Mesendoderm (in vitro differentiated cells): ENCODE data around the gene PKP2.

Experiments used
- DNase-seq: peaks from one replicate; pipeline ENCODE4 v3.0.0; 2013
- H2AK5ac ChIP-seq: 2 replicates; pipeline ENCODE4 v1.6.1; 2013; ENCODE audit warnings: low read length, inconsistent platforms
- H2BK120ac ChIP-seq: 2 replicates; pipeline ENCODE4 v1.6.1; 2013; ENCODE audit warnings: low read depth, mild to moderate bottlenecking, low read length, moderate library complexity, mixed read lengths
- H2BK15ac ChIP-seq: replicated peaks from 2 replicates; pipeline ENCODE4 v1.6.1; 2013; ENCODE audit warnings: low read depth, mild to moderate bottlenecking, moderate library complexity
- H2BK5ac ChIP-seq: 2 replicates; pipeline ENCODE4 v1.6.1; 2013; ENCODE audit warnings: low read length, inconsistent platforms
- H3K18ac ChIP-seq: 2 replicates; pipeline ENCODE4 v1.6.1; 2013; ENCODE audit warnings: mild to moderate bottlenecking, low read length, mixed read lengths
- H3K23ac ChIP-seq: one replicate; pipeline ENCODE4 v1.6.1; 2013; ENCODE audit warnings: low read length
- H3K27ac ChIP-seq: 2 replicates; pipeline ENCODE4 v1.5.1; 2013; ENCODE audit warnings: low read depth, mild to moderate bottlenecking, inconsistent platforms, low read length, moderate library complexity
- H3K27me3 ChIP-seq: 2 replicates; pipeline ENCODE4 v1.6.1; 2013; ENCODE audit warnings: low read length, control low read depth, mild to moderate bottlenecking, inconsistent platforms; ENCODE audit not compliant: insufficient read depth, poor library complexity
- H3K36me3 ChIP-seq: 2 replicates; pipeline ENCODE4 v1.6.1; 2013; ENCODE audit warnings: low read length, inconsistent platforms; ENCODE audit not compliant: control insufficient read depth, insufficient read depth
- H3K4ac ChIP-seq: one replicate; pipeline ENCODE4 v1.6.1; 2013; ENCODE audit warnings: low read depth, mild to moderate bottlenecking, low read length, moderate library complexity
- H3K4me1 ChIP-seq: 2 replicates; pipeline ENCODE4 v1.6.1; 2013; ENCODE audit warnings: low read depth, low read length, inconsistent platforms; ENCODE audit not compliant: control insufficient read depth
- H3K4me2 ChIP-seq: 2 replicates; pipeline ENCODE4 v1.6.1; 2013; ENCODE audit warnings: low read length
- H3K4me3 ChIP-seq: 2 replicates; pipeline ENCODE4 v1.5.1; 2013; ENCODE audit warnings: mild to moderate bottlenecking, low read length
- H3K56ac ChIP-seq: one replicate; pipeline ENCODE4 v1.6.1; 2013; ENCODE audit warnings: low read length
- H3K79me1 ChIP-seq: 2 replicates; pipeline ENCODE4 v1.6.1; 2013; ENCODE audit warnings: low read length, inconsistent platforms
- H3K79me2 ChIP-seq: 2 replicates; pipeline ENCODE4 v1.6.1; 2013; ENCODE audit warnings: mild to moderate bottlenecking, low read length; ENCODE audit not compliant: control insufficient read depth, insufficient read depth
- H3K9ac ChIP-seq: 2 replicates; pipeline ENCODE4 v1.6.1; 2013; ENCODE audit warnings: low read length, inconsistent platforms
- H4K5ac ChIP-seq: one replicate; pipeline ENCODE4 v1.6.1; 2013; ENCODE audit warnings: low read length
- H4K8ac ChIP-seq: one replicate; pipeline ENCODE4 v1.6.1; 2013; ENCODE audit warnings: low read depth, mild to moderate bottlenecking, control low read depth, low read length, moderate library complexity
- WGBS: extraction: QIAGEN DNeasy Blood & Tissue Kit; methylation state at CpG from one replicate; pipeline ENCODE4 v1.1.7; 2013; ENCODE audit warnings: low lambda C conversion rate, missing lambda C conversion rate; ENCODE audit not compliant: insufficient coverage; ENCODE audit errors: extremely low coverage; 5-methylcytosine and 5-hydroxymethylcytosine counted together

PKP2 gene

GRCh38 chr12:32907898-32908476 lies 11.4 kb upstream of the PKP2 start:
- Histone ChIP-seq H2BK15ac (no peak overlapping the region), H3K4me3 (no peak overlapping the region), H3K36me3 (no peaks in the 10 kb centered on the region), H3K9ac (no peak overlapping the region), H4K8ac (no peak overlapping the region), H3K23ac (no peak overlapping the region), H2BK120ac (no peak overlapping the region), H3K4ac (no peak overlapping the region), H3K56ac (no peak overlapping the region), H2AK5ac (no peak overlapping the region), H3K18ac (no peak overlapping the region), H3K4me1 (no peaks in the 10 kb centered on the region), H2BK5ac (no peak overlapping the region), H4K5ac (no peak overlapping the region), H3K4me2 (no peak overlapping the region), H3K27ac (no peak overlapping the region), H3K79me2 (no peaks in the 10 kb centered on the region), H3K79me1 (no peaks in the 10 kb centered on the region), H3K27me3 (no peaks in the 10 kb centered on the region)
- no peak for DNase-seq
- WGBS: no CpG with 5 or more reads among the region's 10 CpGs

GRCh38 chr12:32907166-32907565 lies 10.6 kb upstream of the PKP2 start:
- Histone ChIP-seq H4K5ac (no peak overlapping the region), H3K79me2 (no peaks in the 10 kb centered on the region), H3K4me2 (no peak overlapping the region), H3K9ac (no peak overlapping the region), H3K27me3 (no peaks in the 10 kb centered on the region), H3K23ac (no peak overlapping the region), H2BK5ac (no peak overlapping the region), H2BK15ac (no peak overlapping the region), H3K36me3 (no peaks in the 10 kb centered on the region), H3K56ac (no peak overlapping the region), H3K4me3 (no peak overlapping the region), H3K4me1 (no peaks in the 10 kb centered on the region), H3K4ac (no peak overlapping the region), H3K79me1 (no peaks in the 10 kb centered on the region), H3K27ac (no peak overlapping the region), H3K18ac (no peak overlapping the region), H4K8ac (no peak overlapping the region), H2AK5ac (no peak overlapping the region), H2BK120ac (no peak overlapping the region)
- no CpG with 5 or more reads among the region's 2 CpGs for WGBS
- DNase-seq: no peak

- no peak overlapping the region for H2BK5ac ChIP-seq
- H4K8ac ChIP-seq: no peak overlapping the region
- no peaks in the 10 kb centered on the region for H3K27me3 ChIP-seq
- no peak overlapping the region for H3K56ac ChIP-seq
- H3K36me3 ChIP-seq: no peaks in the 10 kb centered on the region
- DNase-seq: no peak
- no CpG with 5 or more reads among the region's 9 CpGs for WGBS
- no peak overlapping the region for H3K4me2 ChIP-seq
- H3K9ac ChIP-seq: no peak overlapping the region
- H2BK120ac ChIP-seq: no peak overlapping the region
- H3K23ac ChIP-seq: no peak overlapping the region
- no peak overlapping the region for H2AK5ac ChIP-seq
- no peak overlapping the region for H2BK15ac ChIP-seq
- H3K79me2 ChIP-seq: no peaks in the 10 kb centered on the region
- H3K27ac ChIP-seq: no peak overlapping the region
- no peaks in the 10 kb centered on the region for H3K4me1 ChIP-seq
- no peak overlapping the region for H3K4me3 ChIP-seq
- no peaks in the 10 kb centered on the region for H3K79me1 ChIP-seq
- H4K5ac ChIP-seq: no peak overlapping the region
- no peak overlapping the region for H3K18ac ChIP-seq
- no peak overlapping the region for H3K4ac ChIP-seq
These were observed 10.0 kb upstream of the PKP2 start for GRCh38 chr12:32906399-32907165.

- Histone ChIP-seq H4K5ac (no peak overlapping the region), H2BK5ac (no peak overlapping the region), H3K79me2 (no peaks in the 10 kb centered on the region), H4K8ac (no peak overlapping the region), H3K4me2 (no peak overlapping the region), H2BK120ac (no peak overlapping the region), H3K79me1 (no peaks in the 10 kb centered on the region), H3K27me3 (no peaks in the 10 kb centered on the region), H3K4me1 (no peaks in the 10 kb centered on the region), H3K27ac (no peak overlapping the region), H3K56ac (no peak overlapping the region), H3K4me3 (no peak overlapping the region), H2BK15ac (no peak overlapping the region), H3K4ac (no peak overlapping the region), H3K18ac (no peak overlapping the region), H3K23ac (no peak overlapping the region), H3K9ac (no peak overlapping the region), H2AK5ac (no peak overlapping the region), H3K36me3 (no peaks in the 10 kb centered on the region)
- no peak for DNase-seq
- WGBS: no CpG with 5 or more reads among the region's 1 CpG
These were observed 7.2 kb upstream of the PKP2 start for GRCh38 chr12:32903763-32904162.

GRCh38 chr12:32903318-32903717 lies 6.7 kb upstream of the PKP2 start:
- H3K4me3 ChIP-seq: no peak overlapping the region
- WGBS: no CpG with 5 or more reads among the region's 1 CpG
- no peaks in the 10 kb centered on the region for H3K79me1 ChIP-seq

More at GRCh38 chr12:32903318-32903717, 6.7 kb upstream of the PKP2 start:
- Histone ChIP-seq H3K9ac (no peak overlapping the region), H3K4ac (no peak overlapping the region), H3K4me2 (no peak overlapping the region), H4K5ac (no peak overlapping the region), H2AK5ac (no peak overlapping the region), H3K4me1 (no peaks in the 10 kb centered on the region), H3K56ac (no peak overlapping the region), H3K27me3 (no peaks in the 10 kb centered on the region), H3K18ac (no peak overlapping the region), H3K27ac (no peak overlapping the region), H3K79me2 (no peaks in the 10 kb centered on the region), H3K36me3 (no peaks in the 10 kb centered on the region), H2BK120ac (no peak overlapping the region), H4K8ac (no peak overlapping the region), H3K23ac (no peak overlapping the region), H2BK15ac (no peak overlapping the region), H2BK5ac (no peak overlapping the region)
- DNase-seq: no peak
